GM12864 (cell line): Measurements from ENCODE around the gene NEAT1.

ENCODE experiments used
- DNase-seq: peaks from one replicate; pipeline ENCODE4 v3.0.0-alpha.2; 2011; ENCODE audit warnings: low read depth
- H3K4me3 ChIP-seq: 2 replicates; pipeline ENCODE4 v1.5.1; 2011; ENCODE audit warnings: mild to moderate bottlenecking, low read depth, low read length, control low read depth
- CTCF ChIP-seq: IDR thresholded peaks from 2 replicates; pipeline ENCODE4 v1.5.1; 2011; ENCODE audit warnings: low read depth, mild to moderate bottlenecking, moderate library complexity, low read length, control low read depth, inconsistent platforms; ENCODE audit errors: missing control alignments

NEAT1 gene

GRCh38 chr11:65378208-65378927, 44.2 kb upstream of the NEAT1 start:
- TF ChIP-seq CTCF = peak; percentile 15
- DNase-seq = no peak
- H3K4me3 ChIP-seq = no peak overlapping the region

GRCh38 chr11:65378928-65379638, 43.5 kb upstream of the NEAT1 start:
- no peak for TF ChIP-seq CTCF
- DNase-seq = no peak
- no peak overlapping the region for H3K4me3 ChIP-seq

GRCh38 chr11:65379698-65380459, 42.7 kb upstream of the NEAT1 start:
- no peak overlapping the region for H3K4me3 ChIP-seq
- no peak for TF ChIP-seq CTCF
- DNase-seq = no peak

- peak; percentile 21 for TF ChIP-seq CTCF
- no peak overlapping the region for H3K4me3 ChIP-seq
- DNase-seq = no peak
Measured at GRCh38 chr11:65380460-65381119, 42.0 kb upstream of the NEAT1 start.

- no peak for DNase-seq
- no peak for TF ChIP-seq CTCF
- peak overlapping the region; percentile 69 for H3K4me3 ChIP-seq
Measured at GRCh38 chr11:65381716-65382032, 40.9 kb upstream of the NEAT1 start.

- DNase-seq = peak; percentile 72
- peak within 1 kb of the TSS; percentile 69 for H3K4me3 ChIP-seq
- peak; percentile 75 for TF ChIP-seq CTCF
Measured at GRCh38 chr11:65382033-65382803, 40.4 kb upstream of the NEAT1 start, which contains the start of gene SLC25A45. TSS of gene SLC25A45 (minus strand) at chr11:65382646. CDS start at chr11:65381951, 695 bp downstream.
